ENCODE measurements around the gene C8G.

Gene C8G

GRCh38 chr9:136920734-136921231, 24.3 kb upstream of the C8G start:
- no peak for DNase-seq (ENCODE audit: low spot score)

GRCh38 chr9:136921307-136921706, 23.7 kb upstream of the C8G start:
- DNase-seq (ENCODE audit: low spot score), result no peak

- DNase-seq (ENCODE audit: low spot score), result no peak
Observed at GRCh38 chr9:136921718-136922117, 23.3 kb upstream of the C8G start.

GRCh38 chr9:136922540-136922939, 22.5 kb upstream of the C8G start:
- no peak for DNase-seq (ENCODE audit: low spot score)

GRCh38 chr9:136923881-136924280, 21.2 kb upstream of the C8G start:
- DNase-seq (ENCODE audit: low spot score), result no peak

GRCh38 chr9:136925414-136926153, 19.5 kb upstream of the C8G start:
- DNase-seq (ENCODE audit: low spot score), result no peak

GRCh38 chr9:136926154-136926704, 18.8 kb upstream of the C8G start:
- DNase-seq (ENCODE audit: low spot score), result no peak

- no peak for DNase-seq (ENCODE audit: low spot score)
Observed at GRCh38 chr9:136926749-136927148, 18.3 kb upstream of the C8G start.

- no peak for DNase-seq (ENCODE audit: low spot score)
Observed at GRCh38 chr9:136927343-136928271, 17.4 kb upstream of the C8G start.

- DNase-seq (ENCODE audit: low spot score), result no peak
Observed at GRCh38 chr9:136928591-136928990, 16.5 kb upstream of the C8G start.

- no peak for DNase-seq (ENCODE audit: low spot score)
Observed at GRCh38 chr9:136930014-136930413, 15.0 kb upstream of the C8G start.

- DNase-seq (ENCODE audit: low spot score), result no peak
Observed at GRCh38 chr9:136931611-136932130, 13.4 kb upstream of the C8G start.

GRCh38 chr9:136934277-136934676, 10.8 kb upstream of the C8G start:
- DNase-seq (ENCODE audit: low spot score), result no peak

GRCh38 chr9:136935651-136936050, 9.4 kb upstream of the C8G start:
- no peak for DNase-seq (ENCODE audit: low spot score)

GRCh38 chr9:136936645-136937170, 8.3 kb upstream of the C8G start:
- DNase-seq (ENCODE audit: low spot score), result no peak

- no peak for DNase-seq (ENCODE audit: low spot score)
Observed at GRCh38 chr9:136937186-136938001, 7.6 kb upstream of the C8G start.

- no peak for DNase-seq (ENCODE audit: low spot score)
Observed at GRCh38 chr9:136939431-136939995, 5.5 kb upstream of the C8G start.

GRCh38 chr9:136939996-136940525, 5.0 kb upstream of the C8G start:
- DNase-seq (ENCODE audit: low spot score), result no peak

GRCh38 chr9:136940526-136941230, 4.4 kb upstream of the C8G start:
- DNase-seq (ENCODE audit: low spot score), result no peak
